Progenitor cell of endocrine pancreas (in vitro differentiated cells): ENCODE measurements around the gene MEIS2. TPM values are rescaled to one million over a fixed set of nuclear protein-coding genes. Genes with fewer than 3 reads are reported as not detected.
"Not testable (repeated sequence)": the region's sequence is repeated elsewhere in the genome, so short reads cannot be mapped to it uniquely, and the experiment has no call there.

Experiments
- DNase-seq: peaks from one replicate; pipeline ENCODE4 v3.0.0; 2021; ENCODE audit warnings: low spot score; ENCODE audit not compliant: unreplicated experiment
- H3K27ac Mint-ChIP-seq: 2 replicates; pipeline ENCODE4 v1.8.0; 2021; ENCODE audit warnings: mild to moderate bottlenecking, moderate library complexity, mixed read lengths
- H3K27me3 Mint-ChIP-seq: 2 replicates; pipeline ENCODE4 v1.8.0; 2021; ENCODE audit warnings: mixed read lengths
- H3K36me3 Mint-ChIP-seq: 2 replicates; pipeline ENCODE4 v1.8.0; 2022; ENCODE audit warnings: mixed read lengths; ENCODE audit not compliant: insufficient read depth
- H3K4me1 Mint-ChIP-seq: 2 replicates; pipeline ENCODE4 v1.8.0; 2021; ENCODE audit warnings: low read depth, mixed read lengths
- H3K4me3 Mint-ChIP-seq: 2 replicates; pipeline ENCODE4 v1.8.0; 2021; ENCODE audit warnings: low read depth, mild to moderate bottlenecking, moderate library complexity, mixed read lengths
- H3K9me3 Mint-ChIP-seq: 2 replicates; pipeline ENCODE4 v1.8.0; 2021; ENCODE audit warnings: low read depth, mixed read lengths
- CTCF ChIP-seq: fragments of 200-600 bp; sonication (generic); IDR thresholded peaks from one replicate; pipeline ENCODE4 v1.5.0; 2021; ENCODE audit warnings: antibody characterized with exemption, mild to moderate bottlenecking; ENCODE audit not compliant: unreplicated experiment
- total RNA-seq: library from RNA; stranded (reverse); gene quantifications from 2 replicates; pipeline ENCODE4 v1.2.1, GENCODE V29; 2021

Gene MEIS2
- total RNA-seq, 1 donor from 2014 or later, result 133 TPM

- peaks cover 21% of the 10 kb centered on the region for H3K9me3 Mint-ChIP-seq
- H3K4me1 Mint-ChIP-seq, result peaks cover 7% of the 10 kb centered on the region
- peak overlapping the region; percentile 53 for H3K27ac Mint-ChIP-seq
- no peak for DNase-seq
- H3K36me3 Mint-ChIP-seq, result peaks cover 52% of the 10 kb centered on the region
- no peaks in the 10 kb centered on the region for H3K27me3 Mint-ChIP-seq
- no peak overlapping the region for H3K4me3 Mint-ChIP-seq
- no peak for TF ChIP-seq CTCF
Observed at GRCh38 chr15:36988947-36989346, 111.4 kb downstream of the MEIS2 start.

GRCh38 chr15:36982430-36982829, 117.9 kb downstream of the MEIS2 start:
- no peak for TF ChIP-seq CTCF
- Mint-ChIP-seq H3K4me3 (no peak overlapping the region), H3K27me3 (no peaks in the 10 kb centered on the region), H3K27ac (no peak overlapping the region), H3K4me1 (peaks cover 6% of the 10 kb centered on the region), H3K36me3 (peaks cover 64% of the 10 kb centered on the region), H3K9me3 (peaks cover 47% of the 10 kb centered on the region)
- no peak for DNase-seq

- not testable (repeated sequence) for H3K4me1 Mint-ChIP-seq, H3K27me3 Mint-ChIP-seq, DNase-seq, H3K4me3 Mint-ChIP-seq, H3K27ac Mint-ChIP-seq
- H3K36me3 Mint-ChIP-seq, result peaks cover 48% of the 10 kb centered on the region
- H3K9me3 Mint-ChIP-seq, result peaks cover 41% of the 10 kb centered on the region
Observed at GRCh38 chr15:36980281-36980680, 120.1 kb downstream of the MEIS2 start.

GRCh38 chr15:36978625-36979024, 121.7 kb downstream of the MEIS2 start:
- H3K36me3 Mint-ChIP-seq, result peaks cover 32% of the 10 kb centered on the region

GRCh38 chr15:36978126-36978525, 122.2 kb downstream of the MEIS2 start:
- DNase-seq, result no peak
- no peak overlapping the region for H3K4me3 Mint-ChIP-seq
- H3K4me1 Mint-ChIP-seq, result peaks cover 9% of the 10 kb centered on the region
- peaks cover 23% of the 10 kb centered on the region for H3K9me3 Mint-ChIP-seq
- peak overlapping the region; percentile 67 for H3K27ac Mint-ChIP-seq
- H3K27me3 Mint-ChIP-seq, result no peaks in the 10 kb centered on the region
- H3K36me3 Mint-ChIP-seq, result peaks cover 34% of the 10 kb centered on the region
- TF ChIP-seq CTCF, result no peak

More at GRCh38 chr15:36978625-36979024, 121.7 kb downstream of the MEIS2 start:
- Mint-ChIP-seq H3K27me3 (no peaks in the 10 kb centered on the region), H3K4me1 (peaks cover 9% of the 10 kb centered on the region), H3K27ac (no peak overlapping the region), H3K9me3 (peaks cover 25% of the 10 kb centered on the region), H3K4me3 (no peak overlapping the region)
- TF ChIP-seq CTCF, result no peak
- DNase-seq, result no peak

GRCh38 chr15:36977659-36978058, 122.7 kb downstream of the MEIS2 start:
- no peak for DNase-seq
- TF ChIP-seq CTCF, result no peak
- peaks cover 18% of the 10 kb centered on the region for H3K9me3 Mint-ChIP-seq
- H3K4me1 Mint-ChIP-seq, result peaks cover 9% of the 10 kb centered on the region
- H3K4me3 Mint-ChIP-seq, result no peak overlapping the region
- no peak overlapping the region for H3K27ac Mint-ChIP-seq
- peaks cover 31% of the 10 kb centered on the region for H3K36me3 Mint-ChIP-seq
- H3K27me3 Mint-ChIP-seq, result no peaks in the 10 kb centered on the region
